ENCODE results near the gene TRAM1L1.

DNA sequence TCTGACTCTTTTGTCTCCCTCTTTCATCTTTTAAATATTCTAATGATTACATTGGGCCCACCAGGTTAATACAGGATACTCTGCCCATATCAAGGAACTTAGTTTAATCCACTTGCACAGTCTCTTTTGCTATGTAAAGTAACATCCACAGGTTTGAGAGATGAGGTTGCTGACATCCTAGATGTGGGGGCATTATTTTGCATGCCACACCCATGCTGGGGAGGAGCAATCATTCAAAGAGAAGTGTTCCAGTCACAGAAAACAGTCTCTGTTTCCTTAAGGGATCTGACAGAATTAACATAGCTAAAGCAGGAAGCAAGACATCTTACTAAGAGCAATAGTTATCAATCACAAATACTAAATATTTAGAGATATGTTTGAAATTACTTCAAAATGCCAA, 11.5 kb upstream of the TRAM1L1 start:
- TF ChIP-seq, protein P1, sequence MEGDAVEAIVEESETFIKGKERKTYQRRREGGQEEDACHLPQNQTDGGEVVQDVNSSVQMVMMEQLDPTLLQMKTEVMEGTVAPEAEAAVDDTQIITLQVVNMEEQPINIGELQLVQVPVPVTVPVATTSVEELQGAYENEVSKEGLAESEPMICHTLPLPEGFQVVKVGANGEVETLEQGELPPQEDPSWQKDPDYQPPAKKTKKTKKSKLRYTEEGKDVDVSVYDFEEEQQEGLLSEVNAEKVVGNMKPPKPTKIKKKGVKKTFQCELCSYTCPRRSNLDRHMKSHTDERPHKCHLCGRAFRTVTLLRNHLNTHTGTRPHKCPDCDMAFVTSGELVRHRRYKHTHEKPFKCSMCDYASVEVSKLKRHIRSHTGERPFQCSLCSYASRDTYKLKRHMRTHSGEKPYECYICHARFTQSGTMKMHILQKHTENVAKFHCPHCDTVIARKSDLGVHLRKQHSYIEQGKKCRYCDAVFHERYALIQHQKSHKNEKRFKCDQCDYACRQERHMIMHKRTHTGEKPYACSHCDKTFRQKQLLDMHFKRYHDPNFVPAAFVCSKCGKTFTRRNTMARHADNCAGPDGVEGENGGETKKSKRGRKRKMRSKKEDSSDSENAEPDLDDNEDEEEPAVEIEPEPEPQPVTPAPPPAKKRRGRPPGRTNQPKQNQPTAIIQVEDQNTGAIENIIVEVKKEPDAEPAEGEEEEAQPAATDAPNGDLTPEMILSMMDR (IDR thresholded peaks at IDR 0.05) = no peak
- TF ChIP-seq EP300 (IDR thresholded peaks at IDR 0.05) (no peak), POLR2A (IDR thresholded peaks at IDR 0.05) (no peak), POLR2AphosphoS5 (IDR thresholded peaks at IDR 0.05) (no peak)

All from suprapubic skin (tissue), 4 donors.